Activated CD8-positive, alpha-beta memory T cell treated with anti-CD3 and anti-CD28 coated beads for 24 hours (primary cell): ENCODE measurements around the gene SMURF1.
A peak's percentile ranks its signal among the peaks of the same experiment; 100 is the strongest.

Source experiments
- DNase-seq: peaks from one replicate; pipeline ENCODE4 v3.0.0-alpha.2; 2020

The SMURF1 gene

DNA sequence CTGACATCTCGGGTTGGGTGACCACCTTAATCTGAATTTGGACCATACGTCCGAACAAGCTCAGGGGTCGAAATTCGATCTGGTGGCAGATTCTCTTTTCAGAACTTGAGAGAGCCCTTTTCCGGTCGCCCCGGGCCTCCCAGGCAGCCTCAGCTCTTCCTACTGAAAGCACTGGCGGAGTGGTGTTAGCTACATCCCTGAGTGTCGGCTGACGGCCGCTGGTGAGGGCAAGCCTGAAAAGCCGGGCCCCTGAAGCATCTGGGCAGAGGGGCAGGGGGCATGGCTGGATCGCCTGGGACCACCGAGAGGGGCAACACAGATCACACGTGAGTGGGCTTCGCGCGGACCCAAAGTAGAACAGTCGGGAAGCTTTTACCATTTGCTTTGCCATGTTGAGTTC, 116.1 kb downstream of the SMURF1 start:
- no peak for DNase-seq

DNA sequence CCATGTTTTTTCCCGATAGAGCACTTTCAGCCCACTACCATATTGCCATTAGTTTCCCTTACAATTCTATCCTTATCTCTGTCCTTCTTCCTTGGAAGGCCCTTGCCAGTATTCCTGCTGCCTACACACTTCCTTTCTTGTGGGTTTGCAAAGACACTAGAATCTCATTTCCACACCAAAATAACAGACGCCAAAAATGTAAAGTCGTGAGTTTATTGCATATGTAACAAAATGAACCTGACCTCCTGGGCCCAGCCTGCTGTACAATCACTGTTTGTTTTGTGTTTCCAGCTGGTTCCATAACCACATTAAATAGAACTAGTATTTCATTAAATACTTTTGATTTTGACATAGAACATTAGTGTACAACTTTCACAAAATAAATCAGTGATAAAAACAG, 116.7 kb downstream of the SMURF1 start:
- DNase-seq, result no peak

DNA sequence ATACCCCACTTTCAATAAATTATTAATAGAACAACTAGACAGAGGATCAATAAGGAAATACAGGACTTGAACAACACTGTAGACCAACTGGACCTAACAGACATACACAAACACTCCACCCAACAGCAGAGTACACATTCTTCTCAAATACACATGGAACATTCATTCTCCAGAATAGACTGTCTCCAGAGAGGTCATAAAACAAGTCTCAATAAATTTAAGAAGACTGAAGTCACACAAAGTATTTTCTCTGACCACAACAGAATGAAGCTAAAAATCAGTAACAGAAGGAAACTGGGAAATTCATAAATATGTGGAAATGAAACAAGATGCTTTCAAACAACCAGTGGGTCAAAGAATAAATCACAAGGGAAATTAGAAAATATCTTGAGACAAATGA, 119.8 kb downstream of the SMURF1 start:
- no peak for DNase-seq

DNA sequence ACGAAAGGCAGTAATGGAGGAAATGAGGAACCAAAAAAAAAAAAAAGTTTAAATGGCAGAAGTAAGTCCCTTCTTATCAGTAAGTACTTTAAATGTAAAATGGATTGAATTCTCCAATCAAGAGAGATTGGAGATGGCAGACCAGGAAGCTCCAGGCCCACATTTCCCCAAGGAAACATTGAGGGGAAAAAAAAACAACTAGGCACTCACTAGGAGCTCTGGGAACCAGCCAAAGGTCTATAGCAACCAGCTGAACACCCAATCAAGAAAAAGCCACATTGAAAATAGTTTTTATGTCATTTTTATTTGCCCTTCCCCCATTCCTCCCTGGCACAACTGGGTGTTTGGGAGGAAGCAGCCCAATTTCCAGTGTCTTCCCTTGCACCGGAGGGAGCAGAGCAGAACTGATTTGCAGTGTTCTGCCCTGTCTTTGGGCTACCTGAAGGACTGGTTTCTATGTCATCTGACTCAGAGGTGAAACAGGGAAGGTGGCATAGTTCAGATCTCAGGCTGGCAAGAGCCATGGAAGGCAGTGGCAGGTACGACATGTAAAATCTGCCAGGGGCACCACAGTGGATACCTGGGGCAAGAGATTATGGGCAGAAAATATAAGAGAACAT, 121.9 kb downstream of the SMURF1 start:
- no peak for DNase-seq

DNA sequence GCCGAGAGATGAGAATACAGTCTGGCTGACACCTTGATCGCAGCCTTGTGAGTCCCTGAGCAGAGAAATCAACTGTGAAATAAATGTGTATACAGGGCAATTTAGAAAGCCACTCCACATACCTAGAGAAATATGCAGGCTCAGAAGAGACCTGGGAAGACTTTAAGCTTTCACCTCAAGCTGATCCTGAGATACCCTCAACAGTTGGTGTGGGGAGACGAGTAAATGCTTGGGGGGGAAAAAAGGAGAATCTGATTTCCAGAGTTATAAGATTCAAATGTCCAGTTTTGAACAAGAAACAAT, 123.5 kb downstream of the SMURF1 start:
- no peak for DNase-seq

DNA sequence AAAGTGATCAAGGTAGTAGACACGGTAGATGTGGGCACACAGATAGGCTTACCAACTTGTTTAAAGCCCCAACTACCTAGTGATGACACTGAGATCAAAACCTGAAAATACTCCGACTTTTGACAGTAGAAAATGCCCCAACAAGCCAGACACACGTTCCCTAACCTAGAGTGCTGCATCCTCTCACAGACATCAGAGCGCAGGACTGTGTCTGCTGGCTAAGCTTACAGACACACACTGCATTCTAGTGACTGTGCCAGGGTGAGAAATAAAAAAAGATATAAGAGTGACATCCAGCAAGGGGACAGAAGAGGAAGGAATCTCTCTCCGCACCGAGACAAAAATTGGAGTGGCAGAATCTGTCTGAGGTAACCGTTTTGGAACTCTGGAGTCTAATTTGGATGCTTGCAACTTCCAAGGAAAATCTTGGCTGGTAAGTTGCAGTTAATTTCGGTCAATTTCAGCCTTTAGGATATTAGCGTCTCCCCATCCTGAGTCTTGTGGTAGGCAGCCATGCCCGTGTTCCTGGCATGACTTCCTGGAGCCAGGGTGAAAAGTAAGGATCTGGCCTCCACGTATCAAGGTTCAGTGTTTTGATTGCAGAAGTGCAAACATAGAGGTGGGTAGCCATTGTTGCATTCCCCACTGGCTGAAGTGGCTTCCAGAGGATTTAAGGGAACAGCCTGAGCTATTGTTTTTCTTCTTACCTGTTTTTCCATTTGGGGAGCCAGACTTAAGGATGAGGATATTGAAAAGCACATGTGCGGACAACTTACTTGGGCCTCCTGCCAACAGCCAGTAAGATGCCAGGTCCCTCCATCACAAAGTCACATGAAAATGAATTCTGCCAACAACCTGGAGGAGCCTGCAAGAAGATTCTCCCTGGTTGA, 124.1 kb downstream of the SMURF1 start:
- no peak for DNase-seq

DNA sequence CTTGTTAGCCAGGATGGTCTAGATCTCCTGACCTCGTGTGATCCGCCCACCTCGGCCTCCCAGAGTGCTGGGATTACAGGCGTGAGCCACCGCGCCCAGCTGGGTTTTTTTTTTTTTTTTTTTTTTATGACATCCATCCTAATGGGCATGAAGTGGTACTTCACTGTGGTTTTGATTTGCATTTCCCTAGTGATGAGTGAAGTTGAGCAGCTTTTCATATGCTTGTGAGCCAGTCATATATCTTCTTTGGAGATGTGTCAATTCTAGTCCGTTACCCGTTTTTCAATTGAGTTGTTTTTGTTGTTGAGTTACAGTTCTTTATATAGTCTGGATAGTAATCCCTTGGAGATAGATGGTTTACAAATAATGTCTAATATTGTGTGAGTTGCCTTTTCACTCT, 127.7 kb downstream of the SMURF1 start:
- DNase-seq, result no peak

DNA sequence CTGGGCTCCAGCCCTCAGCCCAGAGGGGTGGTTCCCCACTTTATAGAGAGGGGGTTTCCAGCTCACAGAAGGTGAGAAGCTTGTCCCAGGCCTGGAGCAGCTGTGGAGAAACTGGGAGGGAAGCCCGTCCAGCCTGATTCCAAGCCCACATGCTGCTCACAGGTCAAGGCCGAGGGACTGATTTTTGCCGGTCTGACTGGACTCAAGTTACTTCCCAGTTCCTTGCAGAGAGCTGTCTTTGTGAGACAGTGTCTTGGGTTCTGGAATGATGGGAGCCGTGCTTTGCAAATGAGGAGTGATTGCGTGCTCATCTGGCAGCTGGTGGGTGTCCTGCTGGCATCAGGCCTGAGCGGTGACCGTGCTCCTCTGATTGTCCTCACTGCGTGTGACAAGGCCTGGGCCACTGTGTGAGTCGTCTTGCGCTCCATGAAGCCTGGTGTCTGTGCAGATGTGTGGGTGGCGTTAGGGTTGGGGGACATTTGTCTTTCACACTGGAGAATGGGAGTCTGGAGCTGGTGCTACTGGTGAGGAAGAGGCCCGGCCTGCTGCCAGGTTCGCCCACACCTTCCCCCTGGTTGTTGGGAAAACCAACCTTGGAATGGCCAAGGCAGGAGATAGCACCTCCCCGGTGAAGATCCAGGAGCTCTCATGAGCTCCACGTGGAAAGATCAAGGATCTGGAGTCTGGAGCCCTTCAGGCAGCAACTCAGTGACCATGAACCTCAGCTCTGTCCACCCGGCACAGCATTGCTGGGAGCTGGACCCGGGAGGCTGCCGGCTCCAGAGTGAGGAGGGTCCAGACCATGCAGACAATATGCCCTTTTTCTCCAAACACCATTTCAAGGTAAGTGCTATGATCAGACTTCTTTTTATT, 129.6 kb downstream of the SMURF1 start:
- no peak for DNase-seq

DNA sequence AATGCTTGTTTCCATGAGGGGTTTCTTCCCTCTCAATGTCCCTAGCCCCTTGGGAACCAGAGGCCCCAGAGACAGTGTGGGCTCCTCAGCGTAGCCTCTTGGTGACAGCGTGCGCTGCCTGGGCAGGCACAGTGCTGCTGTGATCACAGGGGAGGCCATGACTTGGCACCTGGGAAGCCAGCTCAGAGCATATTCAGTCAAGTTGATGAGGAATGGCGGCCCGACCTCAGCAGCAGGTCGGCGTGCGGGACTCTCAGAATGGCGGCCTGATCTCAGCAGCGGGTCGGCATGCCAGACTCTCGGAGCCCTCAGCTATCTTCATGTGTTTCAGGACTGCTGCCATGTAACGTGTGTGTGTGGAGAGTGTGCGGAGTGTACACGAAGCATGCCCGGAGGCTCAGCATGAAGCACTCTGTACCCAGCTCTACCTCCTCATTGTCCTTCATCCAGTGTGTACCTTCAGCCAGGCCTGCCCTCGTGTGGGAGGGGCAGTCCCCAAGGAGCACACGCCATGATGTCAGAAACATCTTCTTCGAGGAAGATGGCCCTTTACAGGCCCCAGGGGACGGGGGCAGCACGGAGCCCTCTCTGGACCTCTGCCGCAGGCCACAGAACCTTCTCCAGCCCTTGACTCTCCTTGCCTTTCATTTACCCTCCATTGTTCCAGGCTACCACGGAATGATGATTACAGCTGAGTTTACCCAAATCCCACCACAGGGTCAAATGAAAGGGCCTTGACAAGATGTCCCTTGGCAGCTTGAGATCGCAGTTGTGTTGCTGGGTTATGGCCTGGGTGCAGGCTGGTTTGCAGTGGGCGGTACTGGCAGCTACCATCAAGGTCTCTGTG, 130.4 kb downstream of the SMURF1 start:
- no peak for DNase-seq

DNA sequence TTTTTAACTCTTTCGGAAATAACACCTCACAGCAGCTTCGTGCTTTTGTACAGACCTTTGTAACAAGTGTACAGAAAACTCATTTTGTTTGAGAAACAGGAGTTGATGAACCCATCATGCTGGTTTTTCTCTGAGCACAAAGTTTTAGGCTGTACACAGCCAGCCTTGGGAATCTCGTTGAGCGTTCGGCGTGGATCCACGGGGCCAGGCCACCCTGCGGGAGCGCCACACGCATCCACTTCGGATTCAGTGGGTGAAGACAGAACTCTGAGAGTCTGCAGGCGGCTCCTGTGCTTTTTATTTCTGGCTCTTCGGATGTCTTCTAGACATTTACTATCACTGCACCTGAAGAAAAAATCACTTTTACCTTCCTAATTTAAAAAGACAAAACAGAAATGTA, 131.2 kb downstream of the SMURF1 start:
- DNase-seq, result no peak

DNA sequence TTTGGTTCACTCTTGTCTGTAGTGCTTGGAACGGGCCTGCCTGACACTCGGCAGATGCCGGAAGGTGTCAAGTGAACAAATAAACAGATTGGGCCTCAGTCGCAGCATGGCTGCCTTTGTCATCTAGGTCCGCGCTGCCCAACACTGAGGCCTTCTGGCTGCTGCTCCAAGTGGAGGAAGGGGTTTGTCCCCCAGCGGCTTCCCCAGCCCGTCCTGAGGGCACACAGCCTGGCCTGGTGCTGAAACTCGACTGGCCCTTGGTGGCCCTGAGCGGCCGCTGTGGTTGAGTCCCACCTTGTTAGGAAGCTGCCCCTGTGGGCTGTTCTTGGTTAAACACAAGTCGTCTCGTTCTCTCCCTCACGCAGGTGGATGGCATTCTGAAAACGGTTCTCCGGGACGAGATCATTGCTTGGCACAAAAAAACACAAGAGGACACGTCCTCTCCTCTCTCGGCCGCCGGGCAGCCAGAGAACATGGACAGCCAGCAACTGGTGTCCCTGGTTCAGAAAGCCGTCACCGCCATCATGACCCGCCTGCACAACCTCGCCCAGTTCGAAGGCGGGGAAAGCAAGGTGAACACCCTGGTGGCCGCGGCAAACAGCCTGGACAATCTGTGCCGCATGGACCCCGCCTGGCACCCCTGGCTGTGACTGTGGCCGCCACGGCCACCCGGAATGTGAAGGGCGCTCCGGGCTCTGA, 132.1 kb downstream of the SMURF1 start:
- peak; percentile 45 for DNase-seq

DNA sequence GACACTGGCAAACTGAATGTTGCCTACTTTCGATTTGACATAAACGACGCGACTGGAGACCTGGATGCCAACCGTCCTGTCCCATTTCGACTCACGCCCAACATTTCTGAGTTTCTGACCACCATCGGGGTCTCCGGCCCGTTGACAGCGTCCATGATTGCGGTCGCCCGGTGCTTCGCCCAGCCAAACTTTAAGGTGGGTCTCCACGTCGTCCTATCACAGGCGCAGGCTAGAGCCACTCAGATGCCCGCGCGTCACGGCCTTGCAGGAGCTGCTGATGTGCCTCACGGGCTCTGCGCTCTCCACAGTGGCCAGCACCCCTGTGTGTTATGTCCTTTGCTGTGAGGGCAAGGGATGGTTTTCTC, 132.6 kb downstream of the SMURF1 start:
- peak; percentile 50 for DNase-seq

DNA sequence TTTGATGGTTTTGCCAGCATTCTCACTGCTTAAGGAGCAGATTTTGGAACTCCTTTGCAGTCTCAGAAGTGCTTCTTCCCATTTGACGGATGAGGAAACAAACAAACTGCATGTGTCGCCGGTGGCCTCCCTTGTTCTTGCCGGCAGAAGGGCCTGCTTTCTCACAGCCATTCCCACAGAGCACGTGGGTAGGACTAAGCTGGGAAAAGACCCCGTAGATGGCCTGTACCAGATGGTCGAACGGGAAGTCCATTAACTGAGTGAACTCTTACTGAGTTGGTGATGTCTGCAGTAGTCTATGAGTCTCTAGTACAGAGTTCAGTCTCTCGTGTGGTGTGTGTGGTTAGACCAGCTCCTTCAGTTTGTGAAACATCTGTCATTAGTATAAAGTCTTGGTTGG, 133.6 kb downstream of the SMURF1 start:
- DNase-seq, result no peak

DNA sequence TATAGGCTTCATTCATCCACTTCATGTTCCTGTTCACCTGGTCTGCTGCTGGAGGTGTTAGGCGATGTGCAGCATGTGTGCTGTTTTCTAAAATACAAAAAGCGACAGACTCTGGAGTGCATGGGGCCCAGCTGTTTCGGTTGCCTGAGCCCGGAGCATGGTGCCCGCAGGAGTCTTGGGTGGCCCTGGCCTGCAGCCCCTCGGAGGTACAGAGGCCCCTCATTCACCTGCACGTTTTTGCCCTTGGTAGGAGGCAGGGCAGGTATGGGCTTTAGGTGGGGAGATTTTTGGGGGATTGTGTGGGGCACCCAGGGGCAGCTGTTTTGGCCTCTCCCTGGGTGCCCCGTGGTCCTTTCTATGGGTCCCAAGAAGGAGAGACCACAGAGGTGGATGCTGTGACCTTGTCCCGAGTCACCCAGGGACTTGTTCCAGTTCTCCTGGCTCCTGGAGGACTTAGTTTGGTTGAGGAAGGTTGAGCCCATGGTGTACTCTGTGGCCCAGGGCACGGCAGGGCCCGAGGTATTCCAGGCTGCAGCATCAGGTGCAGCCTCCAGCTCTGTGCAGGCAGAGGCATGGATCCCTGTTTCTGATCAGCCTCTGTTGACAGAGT, 134.9 kb downstream of the SMURF1 start:
- DNase-seq, result peak; percentile 42

DNA sequence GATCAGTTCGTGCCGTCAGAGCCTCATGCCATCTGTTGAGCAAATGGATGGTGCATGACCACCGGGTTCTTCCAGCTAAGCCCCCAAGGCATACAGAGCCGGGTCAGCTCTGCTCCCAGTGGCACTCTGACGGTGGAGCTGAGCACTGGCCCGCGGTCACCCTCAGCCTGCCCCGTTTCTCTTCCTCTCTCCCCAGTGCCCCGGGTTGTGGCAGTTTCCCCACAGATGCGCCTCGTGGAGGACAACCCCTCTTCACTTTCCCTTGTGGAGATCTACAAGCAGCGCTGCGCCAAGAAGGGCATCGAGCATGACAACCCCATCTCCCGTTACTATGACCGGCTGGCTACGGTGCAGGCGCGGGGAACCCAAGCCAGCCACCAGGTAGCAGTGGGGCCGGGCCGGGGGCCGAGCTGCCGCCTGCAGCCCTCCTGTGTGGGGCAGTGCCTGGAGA, 135.7 kb downstream of the SMURF1 start:
- peak; percentile 45 for DNase-seq

DNA sequence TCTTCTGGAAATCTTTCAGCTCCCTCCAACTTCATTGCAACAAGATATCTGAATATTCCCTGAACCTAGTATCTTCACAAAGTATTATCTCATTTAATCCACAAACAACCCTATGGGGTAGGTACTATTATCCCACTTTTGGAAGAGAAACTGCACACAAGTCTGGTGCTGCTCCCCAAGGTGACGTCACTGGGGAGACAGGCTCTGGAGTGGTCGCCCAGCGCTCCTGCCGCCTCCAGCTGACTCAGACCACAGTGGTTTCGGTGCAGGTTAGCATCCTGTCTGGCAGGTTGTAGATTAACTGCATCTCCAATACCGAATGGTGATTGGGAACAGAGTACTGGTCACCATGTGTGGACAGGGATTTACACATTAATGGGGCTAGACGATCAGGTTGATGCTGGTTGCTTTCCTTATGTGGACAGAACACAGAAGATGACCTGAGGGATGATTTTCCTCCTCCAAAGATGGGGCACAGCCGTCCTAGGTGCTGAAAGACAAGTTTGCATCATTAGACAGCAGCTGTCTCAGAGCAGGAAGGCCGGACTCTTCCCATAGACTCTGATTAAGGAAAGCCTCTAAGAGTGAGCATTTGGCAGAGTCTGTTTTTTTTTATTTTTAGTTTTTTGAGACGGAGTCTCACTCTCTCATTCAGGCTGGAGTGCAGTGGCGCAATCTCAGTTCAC, 137.0 kb downstream of the SMURF1 start:
- peak; percentile 51 for DNase-seq

DNA sequence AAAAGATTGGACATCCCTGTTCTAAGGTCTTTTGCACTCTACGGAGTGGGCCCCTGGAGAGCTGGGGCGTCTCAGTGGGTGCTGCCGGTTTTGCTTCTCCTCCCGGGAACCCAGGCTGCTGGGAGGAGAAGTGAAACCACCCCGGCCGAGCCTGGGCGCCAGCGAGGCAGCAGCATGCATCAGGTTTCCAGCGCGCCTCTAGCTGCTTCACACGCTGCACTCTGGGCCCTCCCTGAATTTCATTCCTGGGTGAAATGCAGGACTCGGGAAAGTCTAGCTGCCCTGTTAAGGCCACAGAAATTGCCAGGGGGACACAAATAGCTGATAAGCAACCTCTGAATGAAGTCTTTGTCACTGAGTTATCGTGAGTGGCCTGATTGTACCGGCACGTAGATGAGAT, 138.1 kb downstream of the SMURF1 start:
- no peak for DNase-seq

DNA sequence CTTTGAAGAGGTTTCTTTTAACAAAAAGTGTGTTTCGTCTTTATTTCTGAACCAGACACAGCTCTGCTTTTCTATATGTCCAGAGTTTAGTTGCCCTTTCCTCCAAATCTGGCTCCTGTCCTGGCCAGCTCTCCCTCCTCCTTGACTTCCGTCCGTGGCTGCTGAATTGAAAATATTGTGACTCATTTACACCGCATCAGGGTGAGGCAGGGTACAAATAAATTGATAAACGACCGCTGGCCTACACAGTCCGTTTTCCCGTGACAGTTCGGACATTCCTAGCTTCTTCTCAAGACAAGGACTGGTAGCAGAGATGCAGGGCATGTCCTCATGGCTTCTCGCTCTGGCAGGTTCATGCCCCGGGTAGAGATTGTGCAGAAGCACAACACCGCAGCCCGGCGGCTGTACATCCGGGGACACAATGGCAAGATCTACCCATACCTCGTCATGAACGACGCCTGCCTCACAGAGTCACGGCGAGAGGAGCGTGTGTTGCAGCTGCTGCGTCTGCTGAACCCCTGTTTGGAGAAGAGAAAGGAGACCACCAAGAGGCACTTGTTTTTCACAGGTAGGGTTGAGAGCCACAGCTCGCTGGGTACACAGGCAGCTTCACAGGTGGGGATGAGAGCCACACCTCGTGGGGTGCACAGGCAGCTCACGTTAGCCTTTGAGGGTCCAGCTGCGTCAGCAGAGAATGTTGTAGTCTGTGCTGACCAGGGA, 139.0 kb downstream of the SMURF1 start:
- DNase-seq, result peak; percentile 35

DNA sequence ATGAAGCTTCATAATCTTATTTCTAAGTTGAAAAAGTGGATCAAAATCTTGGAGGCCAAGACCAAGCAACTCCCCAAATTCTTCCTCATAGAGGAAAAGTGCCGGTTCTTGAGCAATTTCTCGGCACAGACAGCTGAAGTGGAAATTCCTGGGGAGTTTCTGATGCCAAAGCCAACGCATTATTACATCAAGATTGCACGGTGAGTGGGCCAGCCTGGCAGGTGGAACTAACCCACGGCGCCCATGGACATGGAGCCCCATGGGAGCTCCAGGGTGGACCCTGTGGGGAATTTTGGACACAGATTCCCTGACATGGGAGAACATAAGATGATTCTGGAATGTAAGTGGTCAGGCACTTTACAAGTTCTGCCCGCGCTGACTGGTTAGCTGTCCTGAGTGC, 139.7 kb downstream of the SMURF1 start:
- peak; percentile 51 for DNase-seq

DNA sequence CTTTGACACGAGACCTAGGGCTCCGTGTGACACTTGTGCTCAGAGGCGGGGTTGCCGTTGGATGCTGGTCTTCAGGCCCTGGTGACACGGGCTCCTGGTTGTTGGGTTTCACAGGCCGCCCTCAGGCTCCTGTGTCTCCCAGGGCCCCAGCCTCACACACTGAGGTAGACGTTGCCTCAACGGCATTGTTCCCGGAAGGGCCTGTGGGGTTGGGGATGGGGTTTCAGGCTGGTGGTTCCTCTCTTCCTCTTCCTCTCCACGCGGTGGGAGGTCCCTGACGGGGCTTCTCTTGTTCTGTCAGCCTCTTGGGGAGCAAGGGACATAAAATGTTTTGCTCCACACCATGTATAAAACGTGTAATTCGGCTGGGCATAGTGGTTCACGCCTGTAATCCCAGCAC, 140.5 kb downstream of the SMURF1 start:
- DNase-seq, result peak; percentile 44
